ENCODE results near the gene KRTAP3-3.

KRTAP3-3 gene

DNA sequence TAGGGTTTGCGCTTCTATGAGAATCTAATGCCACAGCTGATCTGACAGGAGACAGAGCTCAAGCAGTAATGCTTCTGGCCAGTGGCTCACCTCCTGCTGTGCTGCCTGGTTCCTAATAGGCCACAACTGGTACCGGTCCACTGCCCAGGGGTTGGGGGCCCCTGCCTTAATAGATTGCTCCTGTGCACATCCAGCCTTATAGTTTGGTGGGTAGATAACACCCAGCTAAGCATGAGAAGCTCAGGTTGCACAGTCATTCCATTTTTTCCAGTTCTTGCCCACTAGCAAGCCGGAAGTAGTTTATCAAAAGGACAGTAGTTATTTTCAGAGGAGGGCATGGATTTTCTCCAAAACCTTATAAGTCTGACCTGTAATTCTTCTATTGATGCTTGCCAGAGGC lies 25.5 kb upstream of the KRTAP3-3 start:
- Histone ChIP-seq H3K27me3 (ENCODE audit: control insufficient read depth in 1 of 2, insufficient read depth in 2 of 2, low read length in 2 of 2) (no peaks in the 10 kb centered on the region), H3K27ac (ENCODE audit: low read depth, low read length) (no peak overlapping the region)

DNA sequence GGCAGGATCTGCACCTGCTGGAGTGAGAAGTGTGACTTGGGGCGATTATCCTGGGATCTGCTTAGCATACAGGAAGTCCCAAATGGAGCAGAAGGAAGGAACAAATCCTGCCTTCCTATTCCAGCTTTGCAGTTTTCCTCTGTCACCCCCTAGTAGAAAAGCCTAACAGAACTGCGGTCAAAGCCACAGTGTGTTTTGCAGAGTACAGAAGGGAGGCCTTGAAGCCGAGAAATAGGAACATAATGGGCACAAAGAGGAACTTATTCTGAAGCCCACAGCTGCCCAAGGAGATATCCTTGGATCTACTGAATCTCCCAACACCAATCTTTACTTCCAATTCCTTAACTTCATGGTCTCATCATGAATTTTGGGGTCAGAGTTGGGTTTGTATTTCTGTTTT lies 24.6 kb upstream of the KRTAP3-3 start:
- H3K27me3 ChIP-seq (ENCODE audit: control insufficient read depth in 1 of 2, insufficient read depth in 2 of 2, low read length in 2 of 2), result no peaks in the 10 kb centered on the region
- H3K9me3 ChIP-seq (ENCODE audit: control insufficient read depth in 1 of 2, low read length in 2 of 2), result no peaks in the 10 kb centered on the region
- no peak overlapping the region for H3K27ac ChIP-seq (ENCODE audit: low read depth, low read length)
- H3K4me1 ChIP-seq (ENCODE audit: control insufficient read depth in 1 of 2, insufficient read depth in 2 of 2, low read length in 2 of 2), result no peaks in the 10 kb centered on the region
- H3K36me3 ChIP-seq (ENCODE audit: control insufficient read depth in 1 of 2, insufficient read depth in 2 of 2, low read length in 2 of 2), result no peaks in the 10 kb centered on the region
- H3K4me3 ChIP-seq (ENCODE audit: low read depth in 1 of 2, low read length in 2 of 2), result no peak overlapping the region
- no peak overlapping the region for H3K9ac ChIP-seq (ENCODE audit: low read depth in 1 of 2, low read length in 2 of 2)

More for the DNA sequence above, 25.5 kb upstream of the KRTAP3-3 start:
- no peaks in the 10 kb centered on the region for H3K9me3 ChIP-seq (ENCODE audit: control insufficient read depth in 1 of 2, low read length in 2 of 2)
- no peaks in the 10 kb centered on the region for H3K36me3 ChIP-seq (ENCODE audit: control insufficient read depth in 1 of 2, insufficient read depth in 2 of 2, low read length in 2 of 2)
- no peaks in the 10 kb centered on the region for H3K4me1 ChIP-seq (ENCODE audit: control insufficient read depth in 1 of 2, insufficient read depth in 2 of 2, low read length in 2 of 2)
- no peak overlapping the region for H3K4me3 ChIP-seq (ENCODE audit: low read depth in 1 of 2, low read length in 2 of 2)
- no peak overlapping the region for H3K9ac ChIP-seq (ENCODE audit: low read depth in 1 of 2, low read length in 2 of 2)

GRCh38 chr17:41016578-41017215 lies 22.7 kb upstream of the KRTAP3-3 start:
- H3K9me3 ChIP-seq (ENCODE audit: control insufficient read depth in 1 of 2, low read length in 2 of 2), result no peaks in the 10 kb centered on the region
- H3K9ac ChIP-seq (ENCODE audit: low read depth in 1 of 2, low read length in 2 of 2), result no peak overlapping the region
- H3K36me3 ChIP-seq (ENCODE audit: control insufficient read depth in 1 of 2, insufficient read depth in 2 of 2, low read length in 2 of 2), result no peaks in the 10 kb centered on the region
- no peak overlapping the region for H3K4me3 ChIP-seq (ENCODE audit: low read depth in 1 of 2, low read length in 2 of 2)
- H3K4me1 ChIP-seq (ENCODE audit: control insufficient read depth in 1 of 2, insufficient read depth in 2 of 2, low read length in 2 of 2), result no peaks in the 10 kb centered on the region
- H3K27me3 ChIP-seq (ENCODE audit: control insufficient read depth in 1 of 2, insufficient read depth in 2 of 2, low read length in 2 of 2), result no peaks in the 10 kb centered on the region
- H3K27ac ChIP-seq (ENCODE audit: low read depth, low read length), result no peak overlapping the region

GRCh38 chr17:41015454-41015853 lies 21.5 kb upstream of the KRTAP3-3 start:
- no peaks in the 10 kb centered on the region for H3K9me3 ChIP-seq (ENCODE audit: control insufficient read depth in 1 of 2, low read length in 2 of 2)
- H3K4me3 ChIP-seq (ENCODE audit: low read depth in 1 of 2, low read length in 2 of 2), result no peak overlapping the region
- H3K36me3 ChIP-seq (ENCODE audit: control insufficient read depth in 1 of 2, insufficient read depth in 2 of 2, low read length in 2 of 2), result no peaks in the 10 kb centered on the region
- no peaks in the 10 kb centered on the region for H3K27me3 ChIP-seq (ENCODE audit: control insufficient read depth in 1 of 2, insufficient read depth in 2 of 2, low read length in 2 of 2)
- no peaks in the 10 kb centered on the region for H3K4me1 ChIP-seq (ENCODE audit: control insufficient read depth in 1 of 2, insufficient read depth in 2 of 2, low read length in 2 of 2)
- no peak overlapping the region for H3K9ac ChIP-seq (ENCODE audit: low read depth in 1 of 2, low read length in 2 of 2)
- H3K27ac ChIP-seq (ENCODE audit: low read depth, low read length), result no peak overlapping the region

GRCh38 chr17:41013606-41014005 lies 19.6 kb upstream of the KRTAP3-3 start:
- H3K4me3 ChIP-seq (ENCODE audit: low read depth in 1 of 2, low read length in 2 of 2), result no peak overlapping the region
- H3K27ac ChIP-seq (ENCODE audit: low read depth, low read length), result no peak overlapping the region
- no peaks in the 10 kb centered on the region for H3K4me1 ChIP-seq (ENCODE audit: control insufficient read depth in 1 of 2, insufficient read depth in 2 of 2, low read length in 2 of 2)
- H3K9me3 ChIP-seq (ENCODE audit: control insufficient read depth in 1 of 2, low read length in 2 of 2), result no peaks in the 10 kb centered on the region
- H3K36me3 ChIP-seq (ENCODE audit: control insufficient read depth in 1 of 2, insufficient read depth in 2 of 2, low read length in 2 of 2), result no peaks in the 10 kb centered on the region
- no peak overlapping the region for H3K9ac ChIP-seq (ENCODE audit: low read depth in 1 of 2, low read length in 2 of 2)
- H3K27me3 ChIP-seq (ENCODE audit: control insufficient read depth in 1 of 2, insufficient read depth in 2 of 2, low read length in 2 of 2), result no peaks in the 10 kb centered on the region

DNA sequence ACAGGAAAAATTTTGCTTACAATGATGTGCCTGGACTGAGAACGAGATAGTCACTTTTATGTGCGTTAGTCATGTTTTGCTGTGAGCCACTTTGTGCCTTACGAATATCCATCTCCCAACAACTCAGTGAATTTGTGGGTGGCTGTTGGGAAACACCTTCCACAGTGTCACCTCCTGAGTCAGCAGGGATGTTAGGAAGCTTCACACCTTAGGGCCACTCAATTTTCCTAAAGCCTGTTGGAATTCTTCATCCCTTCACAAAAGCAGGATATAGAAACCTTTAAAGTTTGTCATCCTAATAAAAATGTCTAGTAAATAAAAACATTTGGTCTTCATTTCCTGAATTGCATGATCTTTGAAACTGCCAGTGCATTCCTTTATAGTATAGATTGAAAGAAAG lies 19.2 kb upstream of the KRTAP3-3 start:
- Histone ChIP-seq H3K4me1 (ENCODE audit: control insufficient read depth in 1 of 2, insufficient read depth in 2 of 2, low read length in 2 of 2) (no peaks in the 10 kb centered on the region), H3K9ac (ENCODE audit: low read depth in 1 of 2, low read length in 2 of 2) (no peak overlapping the region), H3K36me3 (ENCODE audit: control insufficient read depth in 1 of 2, insufficient read depth in 2 of 2, low read length in 2 of 2) (no peaks in the 10 kb centered on the region), H3K27ac (ENCODE audit: low read depth, low read length) (no peak overlapping the region), H3K9me3 (ENCODE audit: control insufficient read depth in 1 of 2, low read length in 2 of 2) (no peaks in the 10 kb centered on the region), H3K4me3 (ENCODE audit: low read depth in 1 of 2, low read length in 2 of 2) (no peak overlapping the region), H3K27me3 (ENCODE audit: control insufficient read depth in 1 of 2, insufficient read depth in 2 of 2, low read length in 2 of 2) (no peaks in the 10 kb centered on the region)

DNA sequence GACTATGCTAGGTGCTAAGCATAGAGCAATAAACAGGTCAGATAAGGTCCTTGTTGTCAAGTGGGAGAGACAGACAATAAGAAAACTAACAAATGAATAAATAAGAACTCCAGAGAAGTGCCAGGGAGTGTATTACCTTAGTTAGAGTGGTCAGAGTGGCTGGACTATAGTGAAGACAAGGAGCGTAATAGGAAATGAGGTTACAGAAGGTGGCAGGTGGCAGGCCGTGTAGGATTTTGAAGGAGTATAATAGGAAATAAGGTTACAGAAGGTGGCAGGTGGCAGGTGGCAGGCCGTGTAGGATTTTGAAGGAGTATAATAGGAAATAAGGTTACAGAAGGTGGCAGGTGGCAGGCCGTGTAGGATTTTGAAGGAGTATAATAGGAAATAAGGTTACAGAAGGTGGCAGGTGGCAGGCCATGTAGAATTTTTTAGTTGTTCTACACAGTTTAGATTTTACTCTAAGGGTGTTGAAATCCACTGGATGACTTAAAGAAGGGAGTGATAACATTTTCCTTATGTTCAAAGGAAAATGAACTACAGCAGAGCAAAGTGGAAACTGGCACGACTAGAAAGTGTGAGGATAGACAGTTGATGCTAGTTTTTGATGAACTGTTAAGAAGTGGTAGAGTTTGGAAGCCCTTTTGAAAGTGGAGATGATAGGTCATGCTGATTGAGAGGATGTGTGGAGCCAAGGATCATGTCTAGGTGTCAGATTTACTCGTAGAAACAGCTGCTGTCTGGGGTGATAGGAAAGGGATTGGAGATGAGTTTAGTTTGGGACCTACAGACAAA lies 18.6 kb upstream of the KRTAP3-3 start:
- Histone ChIP-seq H3K9me3 (ENCODE audit: control insufficient read depth in 1 of 2, low read length in 2 of 2) (no peaks in the 10 kb centered on the region), H3K27ac (ENCODE audit: low read depth, low read length) (no peak overlapping the region), H3K4me1 (ENCODE audit: control insufficient read depth in 1 of 2, insufficient read depth in 2 of 2, low read length in 2 of 2) (no peaks in the 10 kb centered on the region), H3K36me3 (ENCODE audit: control insufficient read depth in 1 of 2, insufficient read depth in 2 of 2, low read length in 2 of 2) (no peaks in the 10 kb centered on the region), H3K27me3 (ENCODE audit: control insufficient read depth in 1 of 2, insufficient read depth in 2 of 2, low read length in 2 of 2) (no peaks in the 10 kb centered on the region), H3K9ac (ENCODE audit: low read depth in 1 of 2, low read length in 2 of 2) (no peak overlapping the region), H3K4me3 (ENCODE audit: low read depth in 1 of 2, low read length in 2 of 2) (no peak overlapping the region)

- H3K9ac ChIP-seq (ENCODE audit: low read depth in 1 of 2, low read length in 2 of 2), result no peak overlapping the region
- no peak overlapping the region for H3K27ac ChIP-seq (ENCODE audit: low read depth, low read length)
- H3K36me3 ChIP-seq (ENCODE audit: control insufficient read depth in 1 of 2, insufficient read depth in 2 of 2, low read length in 2 of 2), result no peaks in the 10 kb centered on the region
- no peaks in the 10 kb centered on the region for H3K27me3 ChIP-seq (ENCODE audit: control insufficient read depth in 1 of 2, insufficient read depth in 2 of 2, low read length in 2 of 2)
- no peak overlapping the region for H3K4me3 ChIP-seq (ENCODE audit: low read depth in 1 of 2, low read length in 2 of 2)
- H3K4me1 ChIP-seq (ENCODE audit: control insufficient read depth in 1 of 2, insufficient read depth in 2 of 2, low read length in 2 of 2), result no peaks in the 10 kb centered on the region
- no peaks in the 10 kb centered on the region for H3K9me3 ChIP-seq (ENCODE audit: control insufficient read depth in 1 of 2, low read length in 2 of 2)
Observed at GRCh38 chr17:41010441-41010840, 16.5 kb upstream of the KRTAP3-3 start.

DNA sequence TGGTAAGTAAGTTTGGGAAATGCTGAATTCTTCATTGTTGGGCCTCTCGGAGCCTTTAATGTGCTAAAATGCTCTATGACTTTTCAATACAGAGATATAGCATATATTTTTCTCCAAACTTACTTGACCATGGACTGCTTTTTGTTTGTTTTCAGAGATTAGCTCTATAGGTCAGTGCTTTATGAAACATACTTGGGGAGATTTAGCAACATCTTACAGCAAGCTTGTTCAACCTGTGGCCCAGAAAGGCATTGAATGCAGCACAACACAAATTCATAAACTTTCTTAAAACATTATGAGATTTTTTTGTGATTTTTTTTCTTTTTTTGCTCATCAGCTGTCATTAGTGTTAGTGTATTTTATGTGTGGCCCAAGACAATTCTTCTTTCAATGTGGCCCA lies 16.0 kb upstream of the KRTAP3-3 start:
- Histone ChIP-seq H3K4me1 (ENCODE audit: control insufficient read depth in 1 of 2, insufficient read depth in 2 of 2, low read length in 2 of 2) (no peaks in the 10 kb centered on the region), H3K36me3 (ENCODE audit: control insufficient read depth in 1 of 2, insufficient read depth in 2 of 2, low read length in 2 of 2) (no peaks in the 10 kb centered on the region), H3K9ac (ENCODE audit: low read depth in 1 of 2, low read length in 2 of 2) (no peak overlapping the region), H3K9me3 (ENCODE audit: control insufficient read depth in 1 of 2, low read length in 2 of 2) (no peaks in the 10 kb centered on the region), H3K27ac (ENCODE audit: low read depth, low read length) (no peak overlapping the region), H3K27me3 (ENCODE audit: control insufficient read depth in 1 of 2, insufficient read depth in 2 of 2, low read length in 2 of 2) (no peaks in the 10 kb centered on the region), H3K4me3 (ENCODE audit: low read depth in 1 of 2, low read length in 2 of 2) (no peak overlapping the region)

GRCh38 chr17:41009301-41009760 lies 15.4 kb upstream of the KRTAP3-3 start:
- H3K4me1 ChIP-seq (ENCODE audit: control insufficient read depth in 1 of 2, insufficient read depth in 2 of 2, low read length in 2 of 2), result no peaks in the 10 kb centered on the region
- no peak overlapping the region for H3K27ac ChIP-seq (ENCODE audit: low read depth, low read length)
- H3K27me3 ChIP-seq (ENCODE audit: control insufficient read depth in 1 of 2, insufficient read depth in 2 of 2, low read length in 2 of 2), result peaks cover 0 to 2% of the 10 kb centered on the region in 2 donors
- H3K36me3 ChIP-seq (ENCODE audit: control insufficient read depth in 1 of 2, insufficient read depth in 2 of 2, low read length in 2 of 2), result no peaks in the 10 kb centered on the region
- H3K4me3 ChIP-seq (ENCODE audit: low read depth in 1 of 2, low read length in 2 of 2), result no peak overlapping the region
- H3K9ac ChIP-seq (ENCODE audit: low read depth in 1 of 2, low read length in 2 of 2), result no peak overlapping the region
- H3K9me3 ChIP-seq (ENCODE audit: control insufficient read depth in 1 of 2, low read length in 2 of 2), result no peaks in the 10 kb centered on the region

All from duodenal mucosa (tissue), 2 donors.